Activated CD8-positive, alpha-beta T cell treated with anti-CD3 and anti-CD28 coated beads for 36 hours (primary cell): ENCODE data around the gene RRM2. TPM values are rescaled to one million over a fixed set of nuclear protein-coding genes. Genes with fewer than 3 reads are reported as not detected.

Source experiments
- ATAC-seq: fragments of 200-7000 bp; cut with Tn5 transposase; one replicate; pipeline ENCODE4 v1.10.0; 2021; ENCODE audit warnings: mild to moderate bottlenecking, moderate library complexity
- CTCF ChIA-PET: fragments of 350-600 bp; sonication (Branson Sonifier 250); formaldehyde crosslinking; loops from one replicate; lab custom pipeline; 2021; ENCODE audit warnings: antibody characterized with exemption; lab: Charles Lee
- POLR2A ChIA-PET: fragments of 350-600 bp; sonication (Branson Sonifier 250); formaldehyde crosslinking; loops from one replicate; lab custom pipeline; 2021; ENCODE audit warnings: antibody characterized with exemption; lab: Charles Lee
- DNase-seq: peaks from one replicate; pipeline ENCODE4 v3.0.0-alpha.2; 2020
- H3K27ac Mint-ChIP-seq: one replicate; pipeline ENCODE4 v1.8.0; 2021; ENCODE audit warnings: mild to moderate bottlenecking, mixed read lengths
- H3K27me3 Mint-ChIP-seq: one replicate; pipeline ENCODE4 v1.8.0; 2021; ENCODE audit warnings: mixed read lengths
- H3K36me3 Mint-ChIP-seq: one replicate; pipeline ENCODE4 v1.8.0; 2021; ENCODE audit warnings: low read depth, mixed read lengths
- H3K4me1 Mint-ChIP-seq: one replicate; pipeline ENCODE4 v1.8.0; 2021; ENCODE audit warnings: low read depth, mixed read lengths
- H3K4me3 Mint-ChIP-seq: one replicate; pipeline ENCODE4 v1.8.0; 2021; ENCODE audit warnings: mild to moderate bottlenecking, moderate library complexity, mixed read lengths
- H3K9me3 Mint-ChIP-seq: one replicate; pipeline ENCODE4 v1.8.0; 2021; ENCODE audit warnings: mixed read lengths
- intact Hi-C: fragments of 100-400 bp; cut with micrococcal nuclease; formaldehyde crosslinking; loops from one replicate; pipeline ENCODE4 v1.10.0; 2022
- total RNA-seq, 2 experiments: library from RNA; stranded (reverse); gene quantifications; one replicate each; pipeline ENCODE4 v1.2.3, GENCODE V29; 2021
- TF ChIP-seq, protein P1 (sequence below): fragments of 200-600 bp; IDR thresholded peaks from one replicate; pipeline ENCODE4 v1.8.0; 2022; ENCODE audit warnings: antibody characterized with exemption, mild to moderate bottlenecking

The RRM2 gene
- total RNA-seq, 2 experiments from 2014 or later, result 368 to 396 TPM

DNA sequence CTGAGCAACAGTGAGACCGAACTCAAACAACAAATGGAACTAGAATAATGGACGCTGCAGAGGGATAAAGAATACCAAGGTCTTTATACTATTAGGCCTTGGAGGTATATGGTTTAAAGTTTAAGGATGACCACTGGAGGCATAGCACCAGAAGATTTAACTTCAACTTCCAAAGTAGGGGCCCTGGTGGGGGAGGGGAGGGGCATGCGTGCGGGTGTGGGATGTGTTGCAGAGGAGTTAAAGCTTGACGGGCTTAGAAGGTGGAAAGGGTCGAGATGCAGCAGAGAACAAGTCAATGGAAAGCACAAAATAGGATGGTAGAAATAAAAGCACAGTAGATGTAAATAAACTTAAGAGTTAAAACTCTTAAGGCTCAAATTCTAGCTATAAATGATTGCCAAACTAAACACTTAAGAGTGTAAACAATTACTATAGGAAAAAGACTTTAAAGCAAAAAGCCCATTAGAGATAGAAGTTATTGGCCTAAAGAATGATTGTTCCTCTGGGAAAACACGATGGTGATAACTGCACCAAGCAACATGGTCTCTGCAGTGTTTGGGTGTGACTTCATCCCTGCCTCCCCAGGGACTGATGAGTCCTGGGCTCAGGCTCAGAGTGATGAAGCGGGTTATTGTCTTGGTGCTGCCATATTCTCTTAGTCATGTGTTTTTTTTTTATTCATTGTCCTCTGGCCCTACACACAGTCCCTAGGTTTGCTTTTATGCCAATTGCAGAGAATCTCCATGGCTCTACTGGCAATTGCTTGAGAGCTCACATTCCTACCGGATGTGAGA lies 13.0 kb downstream of the RRM2 start:
- intact Hi-C loops, result no loop called here
- Mint-ChIP-seq H3K27me3 (no peaks in the 10 kb centered on the region), H3K4me1 (peaks cover 11% of the 10 kb centered on the region), H3K4me3 (no peak overlapping the region), H3K36me3 (peaks cover 51% of the 10 kb centered on the region), H3K9me3 (no peaks in the 10 kb centered on the region), H3K27ac (no peak overlapping the region)
- DNase-seq (no peak), ATAC-seq (peak; percentile 25)
- ChIA-PET CTCF (interaction anchor here (1.8 to 5.5 kb wide), 3 partner anchors 11 to 300 kb away, joined by 5 to 21 read pairs (median 9); no protein-coding TSS in a partner anchor), POLR2A (interaction anchor here (1.0 to 4.3 kb wide), 8 partner anchors 8 to 304 kb away, joined by 3 to 40 read pairs (median 4); partner anchors contain the start of genes HPCAL1 and RRM2)
- TF ChIP-seq, protein P1, sequence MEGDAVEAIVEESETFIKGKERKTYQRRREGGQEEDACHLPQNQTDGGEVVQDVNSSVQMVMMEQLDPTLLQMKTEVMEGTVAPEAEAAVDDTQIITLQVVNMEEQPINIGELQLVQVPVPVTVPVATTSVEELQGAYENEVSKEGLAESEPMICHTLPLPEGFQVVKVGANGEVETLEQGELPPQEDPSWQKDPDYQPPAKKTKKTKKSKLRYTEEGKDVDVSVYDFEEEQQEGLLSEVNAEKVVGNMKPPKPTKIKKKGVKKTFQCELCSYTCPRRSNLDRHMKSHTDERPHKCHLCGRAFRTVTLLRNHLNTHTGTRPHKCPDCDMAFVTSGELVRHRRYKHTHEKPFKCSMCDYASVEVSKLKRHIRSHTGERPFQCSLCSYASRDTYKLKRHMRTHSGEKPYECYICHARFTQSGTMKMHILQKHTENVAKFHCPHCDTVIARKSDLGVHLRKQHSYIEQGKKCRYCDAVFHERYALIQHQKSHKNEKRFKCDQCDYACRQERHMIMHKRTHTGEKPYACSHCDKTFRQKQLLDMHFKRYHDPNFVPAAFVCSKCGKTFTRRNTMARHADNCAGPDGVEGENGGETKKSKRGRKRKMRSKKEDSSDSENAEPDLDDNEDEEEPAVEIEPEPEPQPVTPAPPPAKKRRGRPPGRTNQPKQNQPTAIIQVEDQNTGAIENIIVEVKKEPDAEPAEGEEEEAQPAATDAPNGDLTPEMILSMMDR, result no peak

DNA sequence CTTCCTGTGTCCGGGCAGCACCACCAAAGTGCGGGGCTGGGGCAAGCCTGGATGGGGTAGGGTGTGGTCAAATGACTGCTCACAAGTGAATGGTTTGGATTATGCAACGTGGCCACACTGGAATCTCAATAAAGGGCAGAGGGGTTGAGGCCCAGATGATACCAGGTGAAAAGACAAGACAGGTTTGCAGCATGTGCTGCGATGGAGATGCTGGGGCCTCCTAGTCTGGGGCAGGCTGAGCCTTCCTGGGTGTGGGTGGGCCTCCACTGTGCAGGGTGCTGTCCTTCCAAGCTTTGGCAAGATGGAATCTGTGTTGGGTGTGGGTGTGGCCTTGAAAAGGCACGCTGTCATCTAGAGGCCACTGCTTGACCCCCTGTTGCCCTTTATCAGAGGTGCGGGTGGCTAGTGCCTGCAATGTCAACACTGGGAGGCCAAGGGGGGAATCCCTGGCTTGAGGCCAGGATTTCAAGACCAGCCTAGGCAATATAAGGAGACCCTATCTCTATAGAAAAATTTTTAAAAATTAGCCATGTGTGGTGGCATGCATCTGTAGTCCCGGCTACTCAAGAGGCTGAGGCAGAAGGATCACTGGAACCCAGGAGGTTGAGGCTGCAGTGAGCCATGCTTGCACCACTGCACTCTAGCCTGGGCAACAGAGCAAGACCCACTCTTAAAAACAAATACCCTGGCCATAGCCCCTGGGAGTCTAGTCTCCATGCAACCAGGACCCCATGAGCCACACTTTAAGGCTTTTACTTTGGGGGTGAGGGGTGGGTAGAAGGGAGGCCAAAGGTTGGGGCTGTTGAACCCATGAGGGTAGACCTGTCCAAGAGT lies 13.8 kb downstream of the RRM2 start:
- H3K4me3 Mint-ChIP-seq, result no peak overlapping the region
- H3K4me1 Mint-ChIP-seq, result peaks cover 16% of the 10 kb centered on the region
- intact Hi-C loops, result no loop called here
- POLR2A ChIA-PET, result interaction anchor here (1.2 to 4.3 kb wide), 8 partner anchors 8 to 303 kb away, joined by 3 to 40 read pairs (median 6); partner anchors contain the start of genes HPCAL1 and RRM2
- CTCF ChIA-PET, result interaction anchor here (1.3 to 5.5 kb wide), 4 partner anchors 12 to 299 kb away, joined by 3 to 21 read pairs (median 7); no protein-coding TSS in a partner anchor
- ATAC-seq, result peak; percentile 26
- H3K36me3 Mint-ChIP-seq, result peaks cover 45% of the 10 kb centered on the region
- no peaks in the 10 kb centered on the region for H3K27me3 Mint-ChIP-seq
- no peak overlapping the region for H3K27ac Mint-ChIP-seq
- no peak for DNase-seq
- TF ChIP-seq, protein P1, result no peak
- no peaks in the 10 kb centered on the region for H3K9me3 Mint-ChIP-seq

DNA sequence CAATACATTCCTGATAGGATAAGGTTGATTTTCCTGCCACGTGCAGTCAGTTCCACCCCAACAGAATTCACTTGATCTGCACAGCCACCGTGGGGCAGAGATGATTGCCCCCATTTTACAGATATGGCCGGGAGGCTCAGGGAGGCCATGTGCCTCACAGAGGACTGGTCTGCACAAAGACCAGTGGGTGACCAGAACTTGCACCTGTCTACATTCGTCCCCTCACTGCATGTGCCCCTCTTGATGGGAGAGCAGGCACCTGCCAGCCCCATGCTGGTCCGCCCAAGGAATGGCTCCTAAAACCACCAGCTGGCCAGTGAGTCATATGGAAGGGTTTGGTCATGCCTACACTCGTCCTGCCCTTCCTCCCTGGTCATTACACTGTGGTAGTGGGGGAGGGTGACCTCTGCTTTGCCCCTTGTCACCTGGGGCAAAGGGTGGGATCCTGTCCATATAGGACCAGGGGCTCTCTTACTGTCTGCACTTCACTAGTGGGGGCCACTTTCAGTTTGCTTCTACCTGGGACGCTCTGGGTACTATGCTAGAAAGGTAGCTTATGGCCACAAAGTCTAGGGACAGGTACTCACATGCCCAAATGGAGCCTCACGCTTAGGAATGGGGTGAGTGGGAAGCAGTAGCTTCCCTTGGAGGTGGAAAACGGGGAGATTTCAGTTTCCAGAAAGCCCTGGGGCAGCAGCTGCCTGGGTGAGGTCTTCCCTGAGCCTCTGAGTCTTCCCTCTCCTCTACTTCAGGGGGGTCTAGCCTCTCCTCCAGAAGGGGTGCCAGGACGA lies 14.7 kb downstream of the RRM2 start:
- Mint-ChIP-seq H3K36me3 (peaks cover 45% of the 10 kb centered on the region), H3K27me3 (no peaks in the 10 kb centered on the region), H3K27ac (no peak overlapping the region), H3K4me3 (no peak overlapping the region), H3K4me1 (peaks cover 23% of the 10 kb centered on the region), H3K9me3 (no peaks in the 10 kb centered on the region)
- no peak for DNase-seq
- intact Hi-C loops, result no loop called here
- ATAC-seq, result no peak
- POLR2A ChIA-PET, result interaction anchor here (1.2 to 1.4 kb wide), 3 partner anchors 9 to 271 kb away, joined by 3 to 11 read pairs (median 4); partner anchors contain the start of gene RRM2
- CTCF ChIA-PET, result interaction anchor here (0.6 to 1.3 kb wide), 2 partner anchors 221 to 272 kb away, joined by 3 read pairs; no protein-coding TSS in a partner anchor
- TF ChIP-seq, protein P1, result no peak

DNA sequence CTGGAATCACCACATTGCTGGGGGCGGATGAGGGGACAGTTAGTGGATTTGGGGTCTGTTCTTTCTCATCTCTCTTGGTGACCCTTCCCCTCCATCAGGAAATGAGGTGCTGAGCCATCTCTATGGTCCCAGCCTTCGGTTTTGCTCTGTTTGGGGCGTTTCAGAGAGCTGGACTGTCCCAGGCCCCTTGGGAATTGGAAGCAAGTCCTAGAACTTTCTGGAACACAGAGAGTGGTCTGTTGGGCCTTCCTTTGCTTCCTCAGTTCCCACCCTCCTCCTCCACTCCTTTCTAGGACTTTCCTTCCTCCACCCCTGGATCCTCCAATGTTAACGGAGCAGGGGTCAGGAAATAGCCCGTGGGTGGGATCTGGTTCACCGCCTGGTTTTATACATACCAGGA lies 17.0 kb downstream of the RRM2 start:
- H3K9me3 Mint-ChIP-seq, result no peaks in the 10 kb centered on the region
- DNase-seq (no peak), ATAC-seq (no peak)
- POLR2A ChIA-PET, result interaction anchor here (0.6 to 5.1 kb wide), 8 partner anchors 13 to 975 kb away, joined by 3 to 67 read pairs (median 4); partner anchors contain the start of gene RRM2
- no peak overlapping the region for H3K4me3 Mint-ChIP-seq
- H3K4me1 Mint-ChIP-seq, result peaks cover 22% of the 10 kb centered on the region
- H3K36me3 Mint-ChIP-seq, result peaks cover 46% of the 10 kb centered on the region
- intact Hi-C loops, result no loop called here
- no peaks in the 10 kb centered on the region for H3K27me3 Mint-ChIP-seq
- CTCF ChIA-PET, result interaction anchor here (1.4 to 5.3 kb wide), 2 partner anchors 67 to 296 kb away, joined by 3 to 45 read pairs; no protein-coding TSS in a partner anchor
- TF ChIP-seq, protein P1, result no peak
- no peak overlapping the region for H3K27ac Mint-ChIP-seq
